SK-N-SH (cell line): ENCODE measurements around the gene C11orf42. TPM values are rescaled to one million over a fixed set of nuclear protein-coding genes. Genes with fewer than 3 reads are reported as not detected.

ENCODE experiments used
- CTCF ChIA-PET: fragments of 300-600, 350-600 bp; formaldehyde crosslinking; extraction: SDS; loops from one replicate; lab custom pipeline; 2021; lab: Yijun Ruan, JAX
- POLR2A ChIA-PET: fragments of 350-600 bp; sonication (Branson Sonifier 250); formaldehyde crosslinking; extraction: SDS; loops from one replicate; lab custom pipeline; 2020; ENCODE audit warnings: antibody characterized with exemption, inconsistent platforms; lab: Yijun Ruan, JAX
- DNase-seq: peaks from one replicate; pipeline ENCODE4 v3.0.0; 2012
- H2AFZ ChIP-seq: fragments of 200-600 bp; sonication (generic); 2 replicates; pipeline ENCODE4 v1.8.1; 2016; ENCODE audit warnings: antibody characterized with exemption, mild to moderate bottlenecking, low read depth
- H3F3A ChIP-seq: fragments of 200-600 bp; sonication (generic); replicated peaks from 2 replicates; pipeline ENCODE3; 2016; ENCODE audit warnings: antibody characterized with exemption, mild to moderate bottlenecking; ENCODE audit not compliant: insufficient read depth
- H3K27ac ChIP-seq, 2 experiments: fragments of 200-500 bp in 1 of 2; fragments of 200-600 bp in 1 of 2; sonication (Bioruptor generic) in 1 of 2; sonication (generic), shearing (Covaris generic) in 1 of 2; 2 replicates each; pipeline versions ENCODE4 v1.5.1 to v1.6.1; 2014 to 2016; ENCODE audit warnings: low read depth in 2 of 2, inconsistent platforms in 1 of 2, low read length in 1 of 2, mild to moderate bottlenecking in 1 of 2, mixed read lengths in 1 of 2
- H3K27me3 ChIP-seq: fragments of 200-600 bp; sonication (generic), shearing (Covaris generic); 2 replicates; pipeline ENCODE4 v1.6.1; 2016; ENCODE audit warnings: mixed run types; ENCODE audit not compliant: insufficient read depth
- H3K36me3 ChIP-seq, 2 experiments: fragments of 200-500 bp in 1 of 2; fragments of 200-600 bp in 1 of 2; sonication (Bioruptor generic) in 1 of 2; sonication (generic) in 1 of 2; replicated peaks in 1 of 2; 2 replicates each; pipeline versions ENCODE3 to v1.5.1; 2014 to 2016; ENCODE audit warnings: low read length in 1 of 2, mild to moderate bottlenecking in 1 of 2; ENCODE audit not compliant: insufficient read depth in 2 of 2, control insufficient read depth in 1 of 2
- H3K4me1 ChIP-seq, 2 experiments: fragments of 200-500 bp in 1 of 2; fragments of 200-600 bp in 1 of 2; sonication (Bioruptor generic) in 1 of 2; sonication (generic), shearing (Covaris generic) in 1 of 2; 2 replicates each; pipeline versions ENCODE4 v1.5.1 to v1.6.1; 2014 to 2016; ENCODE audit warnings: low read depth in 1 of 2, low read length in 1 of 2, mixed run types in 1 of 2; ENCODE audit not compliant: insufficient read depth in 2 of 2, control insufficient read depth in 1 of 2
- H3K4me2 ChIP-seq: fragments of 200-600 bp; sonication (generic), shearing (Covaris generic); 2 replicates; pipeline ENCODE4 v1.6.1; 2017; ENCODE audit warnings: mixed run types
- H3K4me3 ChIP-seq, 2 experiments: fragments of 200-500 bp in 1 of 2; fragments of 200-600 bp in 1 of 2; sonication (Bioruptor generic) in 1 of 2; sonication (generic), shearing (Covaris generic) in 1 of 2; 2 replicates each; pipeline versions ENCODE4 v1.5.1 to v1.8.1; 2014 to 2016; ENCODE audit warnings: low read depth in 2 of 2, inconsistent platforms in 1 of 2, low read length in 1 of 2, mild to moderate bottlenecking in 1 of 2, mixed read lengths in 1 of 2, moderate library complexity in 1 of 2
- H3K79me2 ChIP-seq: fragments of 200-600 bp; sonication (generic); 2 replicates; pipeline ENCODE4 v1.8.1; 2017; ENCODE audit warnings: mild to moderate bottlenecking; ENCODE audit not compliant: insufficient read depth
- H3K9ac ChIP-seq: fragments of 200-600 bp; sonication (generic); 2 replicates; pipeline ENCODE4 v1.6.1; 2017; ENCODE audit warnings: mixed run types
- H3K9me2 ChIP-seq: fragments of 200-600 bp; sonication (generic); 2 replicates; pipeline ENCODE4 v1.6.1; 2017; ENCODE audit warnings: mixed run types
- H3K9me3 ChIP-seq: fragments of 200-600 bp; sonication (generic); 2 replicates; pipeline ENCODE4 v1.6.1; 2017; ENCODE audit warnings: mixed run types, mild to moderate bottlenecking, moderate library complexity
- H4K20me1 ChIP-seq: fragments of 200-600 bp; sonication (generic); 2 replicates; pipeline ENCODE4 v1.6.1; 2017; ENCODE audit warnings: mild to moderate bottlenecking, mixed run types; ENCODE audit not compliant: insufficient read depth
- CHD2 ChIP-seq: fragments of 150-350 bp; IDR thresholded peaks from 2 replicates; pipeline ENCODE4 v1.6.1; 2018; ENCODE audit warnings: low read length; ENCODE audit not compliant: partially characterized antibody
- ELF1 ChIP-seq: IDR thresholded peaks from 2 replicates; pipeline ENCODE4 v1.4.0; 2012
- EP300 ChIP-seq, 2 experiments: IDR thresholded peaks; 2 replicates each; pipeline versions ENCODE4 v1.4.0 to v1.6.1; 2012; ENCODE audit warnings: borderline replicate concordance in 1 of 2, low read depth in 1 of 2, low read length in 1 of 2
- EZH2phosphoT487 ChIP-seq: fragments of 200-600 bp; sonication (generic); IDR thresholded peaks from 2 replicates; pipeline ENCODE4 v1.6.1; 2017; ENCODE audit warnings: low read depth, mixed run types, mild to moderate bottlenecking, antibody characterized with exemption, moderate library complexity, borderline replicate concordance
- FOXM1 ChIP-seq: IDR thresholded peaks from 2 replicates; pipeline ENCODE4 v1.4.0; 2012; ENCODE audit warnings: low read depth, mild to moderate bottlenecking
- GABPA ChIP-seq: IDR thresholded peaks from 2 replicates; pipeline ENCODE4 v1.4.0; 2012; ENCODE audit warnings: low read depth, mild to moderate bottlenecking
- JUND ChIP-seq: IDR thresholded peaks from 2 replicates; pipeline ENCODE4 v1.4.0; 2012
- MXI1 ChIP-seq: IDR thresholded peaks from 2 replicates; pipeline ENCODE4 v1.6.1; 2012; ENCODE audit warnings: mild to moderate bottlenecking, low read depth, low read length, improper control_type of control experiment
- NFIC ChIP-seq: IDR thresholded peaks from 2 replicates; pipeline ENCODE4 v1.4.0; 2012; ENCODE audit warnings: borderline replicate concordance
- NRF1 ChIP-seq: IDR thresholded peaks from 2 replicates; pipeline ENCODE4 v1.6.1; 2012; ENCODE audit warnings: low read depth, mild to moderate bottlenecking, low read length
- POLR2AphosphoS5 ChIP-seq: IDR thresholded peaks from 2 replicates; pipeline ENCODE4 v1.6.1; 2012; ENCODE audit warnings: low read depth, low read length
- RAD21 ChIP-seq: IDR thresholded peaks from 2 replicates; pipeline ENCODE4 v1.6.1; 2012; ENCODE audit warnings: mild to moderate bottlenecking, low read length
- RFX5 ChIP-seq: IDR thresholded peaks from 2 replicates; pipeline ENCODE4 v1.6.1; 2012; ENCODE audit warnings: mild to moderate bottlenecking, improper control_type of control experiment, low read length
- RXRA ChIP-seq: IDR thresholded peaks from 2 replicates; pipeline ENCODE4 v1.4.0; 2012; ENCODE audit warnings: low read depth, mild to moderate bottlenecking, borderline replicate concordance
- SIN3A ChIP-seq: IDR thresholded peaks from 2 replicates; pipeline ENCODE4 v1.6.1; 2012; ENCODE audit warnings: low read depth, mild to moderate bottlenecking, low read length, moderate library complexity, borderline replicate concordance
- TCF12 ChIP-seq: IDR thresholded peaks from 2 replicates; pipeline ENCODE4 v1.4.0; 2012
- TEAD4 ChIP-seq: IDR thresholded peaks from 2 replicates; pipeline ENCODE4 v1.4.0; 2012; ENCODE audit warnings: mild to moderate bottlenecking, borderline replicate concordance; ENCODE audit not compliant: insufficient read depth
- WGBS: methylation state at CpG from one replicate; pipeline ENCODE4 v1.1.6; 2017; ENCODE audit warnings: low lambda C conversion rate; 5-methylcytosine and 5-hydroxymethylcytosine counted together
- polyA plus RNA-seq, 3 experiments: library from polyadenylated mRNA; depleted of rRNA; stranded (reverse); fragments of >200 nt; gene quantifications; 2 replicates each; pipeline ENCODE4 v1.2.3, GENCODE V29; 2012
- TF ChIP-seq, protein P1 (sequence below): fragments of 150-350 bp; IDR thresholded peaks from 2 replicates; pipeline ENCODE4 v1.6.1; 2016; ENCODE audit warnings: mild to moderate bottlenecking, low read depth, low read length
- TF ChIP-seq, protein P2 (sequence below): fragments of 200-600 bp; sonication (generic); IDR thresholded peaks from 2 replicates; pipeline ENCODE4 v1.6.1; 2017; ENCODE audit warnings: antibody characterized with exemption, mild to moderate bottlenecking, moderate library complexity

Gene C11orf42
- polyA plus RNA-seq, 1 of the 3 experiments (the other 2 are of a cell fraction), result not detected

DNA sequence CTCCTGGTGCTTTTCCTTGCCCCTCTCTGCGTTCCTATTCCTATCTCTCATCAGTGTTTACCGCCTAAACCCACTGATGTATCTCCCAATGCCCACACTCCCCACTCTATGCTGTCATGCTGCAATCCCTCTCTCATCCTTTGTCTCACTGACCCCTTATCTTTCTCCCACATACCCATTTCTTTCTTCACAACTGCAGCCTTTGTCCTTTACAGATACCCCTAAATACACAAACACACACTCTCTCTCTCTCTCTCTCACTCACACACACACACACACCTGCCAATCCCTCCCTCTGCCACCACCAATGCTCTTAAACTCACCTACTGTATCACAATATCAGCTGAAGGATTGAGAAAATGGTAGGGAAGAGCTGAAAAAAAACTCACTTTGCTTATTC, 29.9 kb upstream of the C11orf42 start:
- no peak for DNase-seq
- H3K4me2 ChIP-seq, result no peak overlapping the region
- H3K4me1 ChIP-seq, result no peaks in the 10 kb centered on the region
- H3K9ac ChIP-seq, result no peak overlapping the region
- peaks cover 4% of the 10 kb centered on the region; the same call in 1 of the 2 replicates for H3K27me3 ChIP-seq
- H2AFZ ChIP-seq, result no peak overlapping the region
- POLR2A ChIA-PET, result no interaction called here
- H3F3A ChIP-seq, result no peaks in the 10 kb centered on the region
- H3K79me2 ChIP-seq, result no peaks in the 10 kb centered on the region
- H3K4me3 ChIP-seq, result no peak overlapping the region
- WGBS, result 0% methylated on average over 2 of the region's 2 CpGs
- TF ChIP-seq EZH2phosphoT487, result no peak
- no peak for TF ChIP-seq ELF1
- TF ChIP-seq JUND, result no peak
- TF ChIP-seq, protein P1, sequence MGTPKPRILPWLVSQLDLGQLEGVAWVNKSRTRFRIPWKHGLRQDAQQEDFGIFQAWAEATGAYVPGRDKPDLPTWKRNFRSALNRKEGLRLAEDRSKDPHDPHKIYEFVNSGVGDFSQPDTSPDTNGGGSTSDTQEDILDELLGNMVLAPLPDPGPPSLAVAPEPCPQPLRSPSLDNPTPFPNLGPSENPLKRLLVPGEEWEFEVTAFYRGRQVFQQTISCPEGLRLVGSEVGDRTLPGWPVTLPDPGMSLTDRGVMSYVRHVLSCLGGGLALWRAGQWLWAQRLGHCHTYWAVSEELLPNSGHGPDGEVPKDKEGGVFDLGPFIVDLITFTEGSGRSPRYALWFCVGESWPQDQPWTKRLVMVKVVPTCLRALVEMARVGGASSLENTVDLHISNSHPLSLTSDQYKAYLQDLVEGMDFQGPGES, result no peak
- no peak for TF ChIP-seq POLR2AphosphoS5
- TF ChIP-seq NRF1, result no peak
- TF ChIP-seq SIN3A, result no peak
- no peak for TF ChIP-seq RAD21
- TF ChIP-seq MXI1, result no peak
- TF ChIP-seq TEAD4, result no peak
- TF ChIP-seq RXRA, result no peak
- TF ChIP-seq GABPA, result no peak
- no peaks in the 10 kb centered on the region for H3K36me3 ChIP-seq
- H4K20me1 ChIP-seq, result no peaks in the 10 kb centered on the region
- H3K9me2 ChIP-seq, result no peaks in the 10 kb centered on the region
- CTCF ChIA-PET, result no interaction called here
- no peaks in the 10 kb centered on the region for H3K9me3 ChIP-seq
- H3K27ac ChIP-seq, result no peak overlapping the region

DNA sequence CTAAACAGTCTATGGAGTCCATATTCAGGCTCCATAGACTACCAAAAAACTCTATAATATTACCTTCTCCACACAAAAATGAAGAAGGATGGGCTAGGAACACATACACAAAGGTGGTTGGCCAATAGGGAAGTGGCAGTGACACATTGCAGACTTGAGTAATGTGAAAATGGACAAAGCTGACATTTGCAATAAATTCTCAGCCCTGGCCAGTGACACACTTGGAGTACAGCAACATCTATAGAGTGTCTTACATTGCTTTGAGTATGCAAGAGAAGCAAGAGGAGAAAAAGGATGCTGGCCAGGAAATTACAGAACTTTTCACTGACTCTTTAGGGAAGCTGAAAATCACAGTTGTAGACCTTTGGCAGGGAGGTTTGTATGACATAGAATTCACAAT, 13.6 kb upstream of the C11orf42 start:
- H2AFZ ChIP-seq, result no peak overlapping the region

More for the DNA sequence above, 13.6 kb upstream of the C11orf42 start:
- Histone ChIP-seq H3K27ac (no peak overlapping the region), H3K9ac (no peak overlapping the region), H3K9me2 (no peaks in the 10 kb centered on the region), H4K20me1 (no peaks in the 10 kb centered on the region), H3K9me3 (no peaks in the 10 kb centered on the region), H3K4me1 (no peaks in the 10 kb centered on the region), H3K27me3 (no peaks in the 10 kb centered on the region), H3K4me2 (no peak overlapping the region), H3F3A (no peaks in the 10 kb centered on the region)
- POLR2A ChIA-PET, result no interaction called here
- no peak for TF ChIP-seq JUND
- no peak for TF ChIP-seq NFIC
- TF ChIP-seq FOXM1, result no peak
- TF ChIP-seq TCF12, result no peak
- TF ChIP-seq, protein P2, sequence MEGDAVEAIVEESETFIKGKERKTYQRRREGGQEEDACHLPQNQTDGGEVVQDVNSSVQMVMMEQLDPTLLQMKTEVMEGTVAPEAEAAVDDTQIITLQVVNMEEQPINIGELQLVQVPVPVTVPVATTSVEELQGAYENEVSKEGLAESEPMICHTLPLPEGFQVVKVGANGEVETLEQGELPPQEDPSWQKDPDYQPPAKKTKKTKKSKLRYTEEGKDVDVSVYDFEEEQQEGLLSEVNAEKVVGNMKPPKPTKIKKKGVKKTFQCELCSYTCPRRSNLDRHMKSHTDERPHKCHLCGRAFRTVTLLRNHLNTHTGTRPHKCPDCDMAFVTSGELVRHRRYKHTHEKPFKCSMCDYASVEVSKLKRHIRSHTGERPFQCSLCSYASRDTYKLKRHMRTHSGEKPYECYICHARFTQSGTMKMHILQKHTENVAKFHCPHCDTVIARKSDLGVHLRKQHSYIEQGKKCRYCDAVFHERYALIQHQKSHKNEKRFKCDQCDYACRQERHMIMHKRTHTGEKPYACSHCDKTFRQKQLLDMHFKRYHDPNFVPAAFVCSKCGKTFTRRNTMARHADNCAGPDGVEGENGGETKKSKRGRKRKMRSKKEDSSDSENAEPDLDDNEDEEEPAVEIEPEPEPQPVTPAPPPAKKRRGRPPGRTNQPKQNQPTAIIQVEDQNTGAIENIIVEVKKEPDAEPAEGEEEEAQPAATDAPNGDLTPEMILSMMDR, result no peak
- TF ChIP-seq RFX5, result no peak
- TF ChIP-seq MXI1, result no peak
- no peak for TF ChIP-seq CHD2
- TF ChIP-seq EP300 (IDR thresholded peaks at IDR 0.05; ENCODE audit: borderline replicate concordance in 1 of 2, low read depth in 1 of 2, low read length in 1 of 2), result no peak
- TF ChIP-seq, all 33 proteins: peak for 0
- H3K4me3 ChIP-seq, result no peak overlapping the region
- no peaks in the 10 kb centered on the region for H3K36me3 ChIP-seq
- no peak for DNase-seq
- H3K79me2 ChIP-seq, result no peaks in the 10 kb centered on the region
- CTCF ChIA-PET, result no interaction called here
